GM10248 (cell line): ENCODE data around the gene CDH15.

ENCODE experiments used
- CTCF ChIA-PET: fragments of 300-600 bp; sonication (Branson Sonifier 250); formaldehyde crosslinking; extraction: SDS; loops from one replicate; lab custom pipeline; 2021; ENCODE audit warnings: antibody characterized with exemption; lab: Yijun Ruan, JAX
- POLR2A ChIA-PET: fragments of 350-650 bp; sonication (Branson Sonifier 250); formaldehyde crosslinking; extraction: SDS; loops from one replicate; lab custom pipeline; 2020; ENCODE audit warnings: antibody characterized with exemption; lab: Yijun Ruan, JAX
- DNase-seq: peaks from one replicate; pipeline ENCODE4 v3.0.0; 2012; ENCODE audit errors: extremely low spot score
- CTCF ChIP-seq: IDR thresholded peaks from 2 replicates; pipeline ENCODE4 v1.5.1; 2012; ENCODE audit warnings: mild to moderate bottlenecking, low read depth; ENCODE audit errors: extremely low read depth, missing control alignments, control extremely low read depth

The CDH15 gene

GRCh38 chr16:89192956-89193575, 21.5 kb downstream of the CDH15 start:
- peak; percentile 75 for DNase-seq
- ChIA-PET POLR2A (interaction anchor here (0.6 to 0.8 kb wide), 3 partner anchors 19 to 623 kb away, joined by 3 to 5 read pairs (median 4); partner anchors contain the start of genes APRT and ZC3H18), CTCF (interaction anchor here (0.7 to 1.2 kb wide), 2 partner anchors 25 to 450 kb away, joined by 3 to 4 read pairs; partner anchors contain the start of gene ZNF778)
- TF ChIP-seq CTCF = no peak

- DNase-seq = no peak
- no peak for TF ChIP-seq CTCF
- ChIA-PET POLR2A (interaction anchor here (0.6 kb wide), 1 partner anchor 624 kb away, joined by 5 read pairs; the partner anchor contains the start of gene ZC3H18), CTCF (interaction anchor here (0.8 to 1.2 kb wide), 3 partner anchors 26 to 451 kb away, joined by 3 to 4 read pairs (median 3); no protein-coding TSS in a partner anchor)
These were observed 22.2 kb downstream of the CDH15 start for GRCh38 chr16:89193576-89194293.

GRCh38 chr16:89194340-89195311, 23.1 kb downstream of the CDH15 start:
- TF ChIP-seq CTCF = no peak
- no peak for DNase-seq
- POLR2A ChIA-PET = no interaction called here
- CTCF ChIA-PET = interaction anchor here (0.8 to 1.1 kb wide), 2 partner anchors 27 to 32 kb away, joined by 3 read pairs; no protein-coding TSS in a partner anchor

GRCh38 chr16:89195521-89196171, 24.1 kb downstream of the CDH15 start:
- POLR2A ChIA-PET = no interaction called here
- DNase-seq = no peak
- TF ChIP-seq CTCF = no peak
- CTCF ChIA-PET = no interaction called here

GRCh38 chr16:89197033-89197632, 25.6 kb downstream of the CDH15 start:
- POLR2A ChIA-PET = no interaction called here
- CTCF ChIA-PET = no interaction called here
- no peak for DNase-seq
- TF ChIP-seq CTCF = no peak
